Thoracic aorta (tissue), 2 donors: ENCODE results near the gene TENM3. TPM values are rescaled to one million over a fixed set of nuclear protein-coding genes. Genes with fewer than 3 reads are reported as not detected.

Experiments
- ATAC-seq: fragments of 150-250 bp; one replicate; pipeline ENCODE4 v1.8.0; 2017; ENCODE audit warnings: low read depth; ENCODE audit not compliant: insufficient number of reproducible peaks, low FRiP score
- DNase-seq: peaks from one replicate; pipeline ENCODE4 v3.0.0-alpha.2; 2020; ENCODE audit warnings: low spot score
- H3K27ac ChIP-seq, 2 donors: fragments of 200-600 bp; sonication (generic); 1 replicate in 1 of 2; 2 replicates in 1 of 2; pipeline ENCODE4 v1.5.1; 2016; ENCODE audit warnings: mild to moderate bottlenecking in 2 of 2, moderate library complexity in 2 of 2
- H3K27me3 ChIP-seq: fragments of 200-600 bp; sonication (generic); replicated peaks from 2 replicates; pipeline ENCODE4 v1.6.0; 2016; ENCODE audit warnings: mild to moderate bottlenecking; ENCODE audit not compliant: insufficient read depth
- H3K36me3 ChIP-seq: fragments of 200-600 bp; sonication (generic); one replicate; pipeline ENCODE4 v1.5.1; 2016
- H3K4me1 ChIP-seq, 2 donors: fragments of 200-600 bp; sonication (generic); 1 replicate in 1 of 2; 2 replicates in 1 of 2; pipeline versions ENCODE4 v1.5.1 to v1.6.0; 2016; ENCODE audit warnings: low read depth in 2 of 2, mild to moderate bottlenecking in 1 of 2; ENCODE audit not compliant: control insufficient read depth in 1 of 2
- H3K4me3 ChIP-seq: fragments of 200-600 bp; sonication (generic); 2 replicates; pipeline ENCODE4 v1.5.1; 2016; ENCODE audit warnings: mild to moderate bottlenecking
- H3K9me3 ChIP-seq: fragments of 200-600 bp; sonication (generic); 2 replicates; pipeline ENCODE4 v1.5.1; 2016
- CTCF ChIP-seq: fragments of 200-600 bp; sonication (generic); IDR thresholded peaks from one replicate; pipeline ENCODE4 v1.5.1; 2019; ENCODE audit warnings: antibody characterized with exemption
- total RNA-seq, 2 donors: library from RNA; depleted of rRNA; stranded (reverse); fragments of >200 nt; gene quantifications; one replicate each; pipeline versions ENCODE4 v1.1.0 to v1.2.3, GENCODE V29; 2016

The TENM3 gene
- total RNA-seq, 2 donors from 2014 or later = 0.68 to 8.0 TPM

DNA sequence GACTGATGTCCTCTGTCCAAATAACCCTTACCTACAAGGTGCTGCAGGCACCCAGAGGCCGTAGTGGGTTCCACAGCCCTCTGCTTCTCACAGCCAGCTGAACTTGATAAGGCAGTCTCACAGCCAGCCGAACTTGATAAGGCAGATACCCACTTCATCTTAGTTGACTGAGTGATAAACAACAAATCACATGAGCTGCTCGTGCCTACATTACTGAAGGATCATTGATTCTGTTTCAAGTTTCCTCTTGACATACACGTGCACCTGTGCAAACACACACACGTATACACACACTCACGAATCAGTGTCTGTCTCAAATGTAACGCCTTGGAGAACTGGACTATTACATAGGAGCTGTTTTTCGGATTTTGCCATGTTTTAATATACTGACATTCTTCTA lies 397.7 kb downstream of the TENM3 start:
- H3K9me3 ChIP-seq = peaks cover 9% of the 10 kb centered on the region
- H3K36me3 ChIP-seq = no peaks in the 10 kb centered on the region
- H3K4me3 ChIP-seq = no peak overlapping the region
- peaks cover 7 to 8% of the 10 kb centered on the region in 2 donors for H3K4me1 ChIP-seq
- no peak for DNase-seq
- no peaks in the 10 kb centered on the region for H3K27me3 ChIP-seq
- ATAC-seq = no peak
- TF ChIP-seq CTCF = no peak
- H3K27ac ChIP-seq = no peak overlapping the region

DNA sequence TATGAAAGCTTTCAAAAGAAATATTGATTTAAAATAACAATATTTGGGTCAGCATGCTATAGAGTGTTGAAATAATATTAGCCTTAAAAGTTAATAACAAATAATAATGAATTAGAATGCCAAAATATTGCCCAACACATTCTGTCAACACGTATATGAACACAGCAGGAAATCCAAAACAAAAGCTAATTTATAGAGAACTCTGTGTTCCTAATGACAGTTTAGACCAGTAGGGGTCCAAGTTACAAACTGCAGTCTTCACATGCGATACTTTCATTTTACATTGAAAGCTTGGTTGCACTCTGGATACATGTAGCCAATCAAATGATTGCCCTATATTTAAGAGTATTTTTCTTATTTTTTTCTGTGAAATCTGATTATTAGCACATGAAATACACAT lies 399.6 kb downstream of the TENM3 start:
- DNase-seq (no peak), ATAC-seq (no peak)
- H3K9me3 ChIP-seq = peaks cover 12% of the 10 kb centered on the region
- no peaks in the 10 kb centered on the region for H3K36me3 ChIP-seq
- H3K4me1 ChIP-seq = peaks cover 7 to 8% of the 10 kb centered on the region in 2 donors
- no peak overlapping the region for H3K27ac ChIP-seq
- no peak overlapping the region for H3K4me3 ChIP-seq
- no peak for TF ChIP-seq CTCF
- H3K27me3 ChIP-seq = no peaks in the 10 kb centered on the region

DNA sequence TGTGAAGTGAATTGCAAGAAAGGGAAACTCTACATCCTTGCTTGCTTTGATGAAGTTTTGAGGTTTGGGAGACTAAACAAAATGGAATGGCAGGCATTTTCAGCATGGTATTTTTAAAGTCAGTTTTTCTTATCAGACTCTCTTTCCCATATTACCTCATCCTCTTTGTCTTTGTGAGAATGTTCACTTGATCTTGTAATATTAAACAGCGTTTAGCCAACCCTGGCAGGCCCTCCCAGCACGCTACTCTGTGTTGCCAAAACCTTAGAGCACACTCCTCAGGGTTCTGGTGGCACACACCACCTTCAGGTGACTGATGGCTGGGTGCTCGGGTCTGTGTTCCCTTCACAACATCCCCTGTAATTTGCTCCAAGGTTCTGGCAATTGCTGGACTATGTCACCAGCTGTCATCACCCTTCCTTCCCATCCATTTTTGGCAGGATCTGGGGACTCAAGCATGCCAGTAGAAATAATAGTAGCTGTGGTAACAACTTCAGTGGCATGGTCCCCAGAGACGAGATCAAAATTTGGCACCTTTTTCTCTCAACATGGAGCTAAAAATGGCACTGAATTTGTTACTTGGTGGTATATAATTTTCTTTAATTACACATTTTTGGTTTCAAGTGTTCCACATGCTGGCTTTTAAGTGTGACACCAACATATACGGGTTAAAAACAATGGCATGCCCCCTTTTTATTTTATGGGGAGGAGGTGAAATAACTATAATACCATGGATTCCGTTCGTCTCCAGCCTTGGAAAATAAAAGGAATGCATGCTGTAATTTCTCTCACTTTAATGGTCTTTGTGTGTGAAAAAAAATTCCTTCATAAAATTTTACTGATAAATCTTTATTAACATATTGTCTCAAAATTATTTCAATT lies 400.8 kb downstream of the TENM3 start:
- Histone ChIP-seq H3K27me3 (no peaks in the 10 kb centered on the region), H3K4me1 (peaks cover 7 to 8% of the 10 kb centered on the region in 2 donors), H3K4me3 (peak overlapping the region; percentile 10), H3K9me3 (peaks cover 12% of the 10 kb centered on the region), H3K36me3 (no peaks in the 10 kb centered on the region), H3K27ac (no peak overlapping the region)
- ATAC-seq = peak; percentile 52
- no peak for TF ChIP-seq CTCF
- no peak for DNase-seq

- no peak overlapping the region for H3K4me3 ChIP-seq
- DNase-seq = no peak
- no peaks in the 10 kb centered on the region for H3K27me3 ChIP-seq
- no peak for ATAC-seq
- H3K36me3 ChIP-seq = no peaks in the 10 kb centered on the region
- peaks cover 12% of the 10 kb centered on the region for H3K9me3 ChIP-seq
- no peak for TF ChIP-seq CTCF
- peaks cover 7 to 8% of the 10 kb centered on the region in 2 donors for H3K4me1 ChIP-seq
- H3K27ac ChIP-seq = no peak overlapping the region
Measured at GRCh38 chr4:182644683-182645050, 401.5 kb downstream of the TENM3 start.

GRCh38 chr4:182645511-182645910 lies 402.3 kb downstream of the TENM3 start:
- DNase-seq = no peak
- ATAC-seq = no peak
- Histone ChIP-seq H3K4me3 (no peak overlapping the region), H3K27me3 (no peaks in the 10 kb centered on the region), H3K27ac (no peak overlapping the region), H3K9me3 (peaks cover 12% of the 10 kb centered on the region), H3K4me1 (peaks cover 8 to 15% of the 10 kb centered on the region in 2 donors), H3K36me3 (no peaks in the 10 kb centered on the region)
- no peak for TF ChIP-seq CTCF
